CD4-positive, alpha-beta T cell (primary cell): ENCODE measurements around the gene WDR41. TPM values are rescaled to one million over a fixed set of nuclear protein-coding genes. Genes with fewer than 3 reads are reported as not detected.
A peak's percentile ranks its signal among the peaks of the same experiment; 100 is the strongest.

Source experiments
- ATAC-seq: fragments of 200-7000 bp; cut with Tn5 transposase; one replicate; pipeline ENCODE4 v1.10.0; 2022; ENCODE audit warnings: mild to moderate bottlenecking; ENCODE audit not compliant: poor library complexity
- CTCF ChIA-PET: fragments of 350-600 bp; sonication (Branson Sonifier 250); formaldehyde crosslinking; loops from one replicate; lab custom pipeline; 2021; ENCODE audit warnings: antibody characterized with exemption, inconsistent platforms; lab: Charles Lee
- POLR2A ChIA-PET: fragments of 350-600 bp; sonication (Branson Sonifier 250); formaldehyde crosslinking; loops from one replicate; lab custom pipeline; 2021; ENCODE audit warnings: antibody characterized with exemption, inconsistent platforms; lab: Charles Lee
- DNase-seq, 14 experiments: peaks; one replicate each; pipeline ENCODE4 v3.0.0-alpha.2; 2013 to 2020; ENCODE audit warnings: mixed read lengths in 2 of 14
- H3K27ac ChIP-seq, 2 donors: one replicate each; pipeline versions ENCODE4 v1.5.1 to v1.7.0; 2013; ENCODE audit warnings: low read length in 2 of 2, low read depth in 1 of 2, mild to moderate bottlenecking in 1 of 2
- H3K27me3 ChIP-seq, 2 experiments: 1 replicate in 1 of 2; 2 replicates in 1 of 2; pipeline versions ENCODE4 v1.6.1 to v1.7.0; 2013; ENCODE audit warnings: low read length in 2 of 2, control low read depth in 1 of 2, mild to moderate bottlenecking in 1 of 2, moderate library complexity in 1 of 2; ENCODE audit not compliant: insufficient read depth in 2 of 2, control insufficient read depth in 1 of 2
- H3K36me3 ChIP-seq: one replicate; pipeline ENCODE4 v1.6.1; 2013; ENCODE audit warnings: low read length, control low read depth; ENCODE audit not compliant: insufficient read depth
- H3K4me1 ChIP-seq: one replicate; pipeline ENCODE4 v1.6.1; 2013; ENCODE audit warnings: low read length, control low read depth; ENCODE audit not compliant: insufficient read depth
- H3K4me3 ChIP-seq: one replicate; pipeline ENCODE4 v1.5.1; 2013; ENCODE audit warnings: mild to moderate bottlenecking, low read length, moderate library complexity
- H3K9me3 ChIP-seq, 2 experiments: 1 replicate in 1 of 2; 2 replicates in 1 of 2; pipeline versions ENCODE4 v1.6.1 to v1.7.0; 2013; ENCODE audit warnings: low read length in 2 of 2, mild to moderate bottlenecking in 2 of 2, control low read depth in 1 of 2, moderate library complexity in 1 of 2; ENCODE audit not compliant: control insufficient read depth in 1 of 2, insufficient read depth in 1 of 2
- H3K27ac Mint-ChIP-seq: one replicate; pipeline ENCODE4 v1.8.0; 2020; ENCODE audit warnings: mixed read lengths
- H3K27me3 Mint-ChIP-seq: one replicate; pipeline ENCODE4 v1.8.0; 2021; ENCODE audit warnings: mixed read lengths
- H3K36me3 Mint-ChIP-seq: one replicate; pipeline ENCODE4 v1.8.0; 2021; ENCODE audit warnings: low read depth, mixed read lengths
- H3K4me1 Mint-ChIP-seq: one replicate; pipeline ENCODE4 v1.8.0; 2021; ENCODE audit warnings: low read depth, mixed read lengths
- H3K4me3 Mint-ChIP-seq: one replicate; pipeline ENCODE4 v1.8.0; 2020; ENCODE audit warnings: mild to moderate bottlenecking, mixed read lengths
- H3K9me3 Mint-ChIP-seq: one replicate; pipeline ENCODE4 v1.8.0; 2020; ENCODE audit warnings: mixed read lengths
- intact Hi-C, 2 experiments: fragments of 100-400 bp; cut with DNase I in 1 of 2; cut with micrococcal nuclease in 1 of 2; formaldehyde crosslinking; loops; one replicate each; pipeline versions ENCODE4 v1.15.1 to v1.9.0; 2023 to 2025; cut with DNase I, micrococcal nuclease
- total RNA-seq, 174 experiments: library from RNA in 2 of 174; stranded (reverse) in 2 of 174; gene quantifications; one replicate each; pipeline ENCODE4 v1.2.3 and lab custom pipeline; 2021 to 2026
- TF ChIP-seq, protein P1 (sequence below): fragments of 200-600 bp; IDR thresholded peaks from one replicate; pipeline ENCODE4 v1.8.0; 2022; ENCODE audit warnings: antibody characterized with exemption, mild to moderate bottlenecking

WDR41 gene
- total RNA-seq, 2 experiments from 2014 or later = 4.2 to 4.4 TPM

DNA sequence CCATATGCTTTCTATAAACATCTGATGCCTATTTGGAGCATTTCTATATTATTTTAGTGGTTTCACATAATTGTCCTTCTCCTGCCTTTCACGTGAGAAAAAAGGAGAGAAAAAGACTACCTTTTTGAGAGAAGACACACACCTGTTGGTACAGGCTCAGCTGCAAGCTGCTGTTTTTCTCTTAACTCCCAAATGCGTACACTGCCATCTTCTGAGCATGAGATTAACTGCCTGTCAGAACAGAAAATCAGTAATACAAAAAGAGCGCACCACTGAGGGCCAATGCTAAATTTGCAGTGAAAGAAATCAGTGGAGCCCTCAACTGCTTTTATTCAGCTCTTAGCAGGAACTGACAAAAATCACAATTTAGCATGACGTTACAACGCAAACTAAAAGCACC, 54.9 kb downstream of the WDR41 start:
- ATAC-seq (no peak), DNase-seq (peak in 3 of 14 experiments; percentile 13 to 24 (median 23))
- Histone ChIP-seq H3K36me3 (peaks cover 9% of the 10 kb centered on the region), H3K4me1 (no peaks in the 10 kb centered on the region), H3K9me3 (no peaks in the 10 kb centered on the region), H3K4me3 (no peak overlapping the region), H3K27ac (no peak overlapping the region), H3K27me3 (no peaks in the 10 kb centered on the region)
- ChIA-PET POLR2A (no interaction called here), CTCF (interaction anchor here (1.2 to 2.1 kb wide), 3 partner anchors 10 to 308 kb away, joined by 3 to 6 read pairs (median 3); partner anchors contain the start of gene WDR41)
- TF ChIP-seq, protein P1, sequence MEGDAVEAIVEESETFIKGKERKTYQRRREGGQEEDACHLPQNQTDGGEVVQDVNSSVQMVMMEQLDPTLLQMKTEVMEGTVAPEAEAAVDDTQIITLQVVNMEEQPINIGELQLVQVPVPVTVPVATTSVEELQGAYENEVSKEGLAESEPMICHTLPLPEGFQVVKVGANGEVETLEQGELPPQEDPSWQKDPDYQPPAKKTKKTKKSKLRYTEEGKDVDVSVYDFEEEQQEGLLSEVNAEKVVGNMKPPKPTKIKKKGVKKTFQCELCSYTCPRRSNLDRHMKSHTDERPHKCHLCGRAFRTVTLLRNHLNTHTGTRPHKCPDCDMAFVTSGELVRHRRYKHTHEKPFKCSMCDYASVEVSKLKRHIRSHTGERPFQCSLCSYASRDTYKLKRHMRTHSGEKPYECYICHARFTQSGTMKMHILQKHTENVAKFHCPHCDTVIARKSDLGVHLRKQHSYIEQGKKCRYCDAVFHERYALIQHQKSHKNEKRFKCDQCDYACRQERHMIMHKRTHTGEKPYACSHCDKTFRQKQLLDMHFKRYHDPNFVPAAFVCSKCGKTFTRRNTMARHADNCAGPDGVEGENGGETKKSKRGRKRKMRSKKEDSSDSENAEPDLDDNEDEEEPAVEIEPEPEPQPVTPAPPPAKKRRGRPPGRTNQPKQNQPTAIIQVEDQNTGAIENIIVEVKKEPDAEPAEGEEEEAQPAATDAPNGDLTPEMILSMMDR = no peak
- no peaks in the 10 kb centered on the region for H3K27me3 Mint-ChIP-seq
- H3K4me1 Mint-ChIP-seq = no peaks in the 10 kb centered on the region
- no peak overlapping the region for H3K4me3 Mint-ChIP-seq
- intact Hi-C loops = loop anchor here in 1 of 2 experiments (5.0 kb wide), 1 partner anchor 290 kb away; no protein-coding TSS in a partner anchor
- no peak overlapping the region for H3K27ac Mint-ChIP-seq
- H3K36me3 Mint-ChIP-seq = peaks cover 38% of the 10 kb centered on the region
- no peaks in the 10 kb centered on the region for H3K9me3 Mint-ChIP-seq

DNA sequence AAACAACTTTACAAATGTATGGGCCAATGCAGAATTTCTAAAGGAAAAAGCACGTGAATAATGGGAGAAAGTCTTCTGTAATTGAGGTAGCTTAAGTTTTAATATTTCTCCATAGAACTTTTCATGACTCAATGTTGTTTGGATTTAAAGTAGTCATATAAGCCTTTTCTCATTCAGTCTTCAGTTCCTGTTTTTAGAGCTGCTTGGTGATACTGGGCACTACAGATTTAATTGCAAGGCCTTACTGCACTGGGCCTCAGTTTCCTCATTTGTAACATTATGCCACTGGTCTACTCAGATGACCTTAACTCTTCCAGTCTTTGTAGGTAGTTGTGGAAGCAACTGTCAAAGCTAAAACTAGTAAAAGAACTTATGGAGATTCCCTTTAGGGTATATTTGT, 60.4 kb downstream of the WDR41 start:
- Mint-ChIP-seq H3K27me3 (no peaks in the 10 kb centered on the region), H3K36me3 (peaks cover 47% of the 10 kb centered on the region), H3K27ac (no peak overlapping the region), H3K9me3 (no peaks in the 10 kb centered on the region), H3K4me1 (no peaks in the 10 kb centered on the region), H3K4me3 (no peak overlapping the region)
- intact Hi-C loops = no loop called here
- ChIA-PET CTCF (no interaction called here), POLR2A (no interaction called here)
- DNase-seq = no peak
- no peaks in the 10 kb centered on the region for H3K4me1 ChIP-seq
- no peaks in the 10 kb centered on the region for H3K9me3 ChIP-seq
- ATAC-seq = no peak
- H3K27me3 ChIP-seq = no peaks in the 10 kb centered on the region
- TF ChIP-seq, protein P1 = no peak
- peaks cover 13% of the 10 kb centered on the region for H3K36me3 ChIP-seq
- H3K4me3 ChIP-seq = no peak overlapping the region
- H3K27ac ChIP-seq = no peak overlapping the region

DNA sequence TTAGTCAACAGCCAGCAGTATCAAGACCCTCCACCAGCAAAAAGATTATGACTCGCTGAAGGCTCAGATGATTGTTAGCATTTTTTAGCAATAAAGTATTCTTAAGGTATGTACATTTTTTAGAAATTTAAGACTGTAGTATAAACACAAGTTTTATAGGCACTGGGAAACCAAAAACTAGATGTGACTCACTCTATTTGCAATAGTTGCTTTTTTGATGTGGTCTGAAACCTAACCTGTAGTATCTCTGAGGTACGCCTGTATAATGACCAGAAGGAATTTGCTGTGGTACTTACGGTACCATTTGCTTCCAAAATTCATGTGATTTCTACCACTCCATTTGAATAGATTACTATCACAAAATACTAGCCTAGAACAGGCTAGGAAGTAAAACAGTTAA, 60.8 kb downstream of the WDR41 start:
- no peak overlapping the region for H3K27ac ChIP-seq
- peaks cover 13% of the 10 kb centered on the region for H3K36me3 ChIP-seq
- H3K27me3 ChIP-seq = no peaks in the 10 kb centered on the region
- no peaks in the 10 kb centered on the region for H3K9me3 ChIP-seq
- TF ChIP-seq, protein P1 = no peak
- ATAC-seq (no peak), DNase-seq (no peak)
- CTCF ChIA-PET = no interaction called here
- intact Hi-C loops = no loop called here
- H3K4me3 Mint-ChIP-seq = no peak overlapping the region
- no peak overlapping the region for H3K27ac Mint-ChIP-seq
- POLR2A ChIA-PET = no interaction called here
- no peak overlapping the region for H3K4me3 ChIP-seq
- no peaks in the 10 kb centered on the region for H3K9me3 Mint-ChIP-seq
- peaks cover 47% of the 10 kb centered on the region for H3K36me3 Mint-ChIP-seq
- H3K4me1 Mint-ChIP-seq = no peaks in the 10 kb centered on the region
- H3K27me3 Mint-ChIP-seq = no peaks in the 10 kb centered on the region
- no peaks in the 10 kb centered on the region for H3K4me1 ChIP-seq
